22Rv1 (cell line): ENCODE measurements around the gene PARD3.

Experiments
- H3K27ac ChIP-seq: fragments of 450-650 bp; 2 replicates; pipeline ENCODE4 v1.5.1; 2017
- ZFX ChIP-seq: fragments of 450-650 bp; IDR thresholded peaks from 2 replicates; pipeline ENCODE4 v1.6.1; 2017; ENCODE audit warnings: antibody characterized with exemption, borderline replicate concordance
- TF ChIP-seq, protein P1 (sequence below): fragments of 450-650 bp; IDR thresholded peaks from 2 replicates; pipeline ENCODE4 v1.5.1; 2017; ENCODE audit warnings: mild to moderate bottlenecking

The PARD3 gene

DNA sequence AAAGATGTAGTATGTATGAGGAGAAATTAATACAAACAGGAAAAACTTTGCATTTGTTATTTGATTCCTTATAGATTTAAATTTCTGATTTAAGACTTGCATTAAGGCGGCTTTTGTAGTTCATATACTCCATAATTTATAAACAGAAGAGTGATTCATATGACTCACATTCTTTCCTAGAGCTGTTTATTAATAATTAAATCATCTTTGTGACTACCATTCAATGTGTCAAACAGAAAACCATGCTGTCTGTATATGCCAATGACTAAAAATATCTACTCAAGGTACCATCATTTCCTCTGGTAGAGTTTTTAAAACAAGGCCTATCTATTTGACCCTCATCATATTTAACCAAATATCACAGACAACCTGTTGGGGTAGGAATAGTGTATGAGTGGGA lies 501.7 kb downstream of the PARD3 start:
- H3K27ac ChIP-seq = no peak overlapping the region
- TF ChIP-seq ZFX = no peak
- TF ChIP-seq, protein P1, sequence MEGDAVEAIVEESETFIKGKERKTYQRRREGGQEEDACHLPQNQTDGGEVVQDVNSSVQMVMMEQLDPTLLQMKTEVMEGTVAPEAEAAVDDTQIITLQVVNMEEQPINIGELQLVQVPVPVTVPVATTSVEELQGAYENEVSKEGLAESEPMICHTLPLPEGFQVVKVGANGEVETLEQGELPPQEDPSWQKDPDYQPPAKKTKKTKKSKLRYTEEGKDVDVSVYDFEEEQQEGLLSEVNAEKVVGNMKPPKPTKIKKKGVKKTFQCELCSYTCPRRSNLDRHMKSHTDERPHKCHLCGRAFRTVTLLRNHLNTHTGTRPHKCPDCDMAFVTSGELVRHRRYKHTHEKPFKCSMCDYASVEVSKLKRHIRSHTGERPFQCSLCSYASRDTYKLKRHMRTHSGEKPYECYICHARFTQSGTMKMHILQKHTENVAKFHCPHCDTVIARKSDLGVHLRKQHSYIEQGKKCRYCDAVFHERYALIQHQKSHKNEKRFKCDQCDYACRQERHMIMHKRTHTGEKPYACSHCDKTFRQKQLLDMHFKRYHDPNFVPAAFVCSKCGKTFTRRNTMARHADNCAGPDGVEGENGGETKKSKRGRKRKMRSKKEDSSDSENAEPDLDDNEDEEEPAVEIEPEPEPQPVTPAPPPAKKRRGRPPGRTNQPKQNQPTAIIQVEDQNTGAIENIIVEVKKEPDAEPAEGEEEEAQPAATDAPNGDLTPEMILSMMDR = no peak

DNA sequence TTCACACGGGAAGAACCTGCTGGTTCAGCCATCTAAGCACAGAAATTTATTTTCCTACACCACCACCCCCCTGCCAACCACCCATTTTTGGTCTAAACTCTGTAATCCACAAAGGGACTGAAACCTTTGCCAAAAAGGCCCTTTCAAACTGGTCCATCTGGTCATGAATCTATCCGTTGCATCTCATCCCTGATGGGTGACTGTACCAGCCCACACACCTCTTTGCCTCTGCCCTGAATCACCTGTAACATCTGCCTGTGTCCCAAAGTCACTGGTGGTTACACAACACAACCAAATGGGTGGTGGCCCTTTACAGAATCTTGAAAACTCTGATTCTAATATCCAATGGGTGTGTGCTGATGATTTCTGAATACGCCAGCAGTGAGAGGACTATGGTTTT lies 503.4 kb downstream of the PARD3 start:
- no peak overlapping the region for H3K27ac ChIP-seq
- TF ChIP-seq, protein P1 = no peak
- TF ChIP-seq ZFX = no peak

DNA sequence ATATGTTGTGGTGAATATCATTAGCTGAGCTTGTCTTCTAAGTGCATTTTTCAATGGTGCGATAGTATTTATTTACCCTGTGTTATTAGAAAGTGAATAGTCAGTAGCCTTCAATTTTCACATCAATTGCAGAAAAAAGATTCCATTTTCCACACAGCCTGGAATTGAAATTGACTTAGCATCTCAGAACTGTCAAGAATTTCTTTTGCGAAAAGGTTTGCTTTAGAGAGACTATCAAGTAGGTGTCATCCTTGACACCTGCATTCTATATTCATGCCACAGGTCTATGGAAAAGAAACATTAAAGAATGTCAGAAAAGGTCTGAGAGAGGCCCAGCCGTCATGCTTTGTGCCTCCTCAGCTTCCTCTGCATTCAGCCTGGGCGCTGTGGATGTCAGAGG lies 504.9 kb downstream of the PARD3 start:
- TF ChIP-seq ZFX = no peak
- TF ChIP-seq, protein P1 = no peak
- H3K27ac ChIP-seq = no peak overlapping the region

DNA sequence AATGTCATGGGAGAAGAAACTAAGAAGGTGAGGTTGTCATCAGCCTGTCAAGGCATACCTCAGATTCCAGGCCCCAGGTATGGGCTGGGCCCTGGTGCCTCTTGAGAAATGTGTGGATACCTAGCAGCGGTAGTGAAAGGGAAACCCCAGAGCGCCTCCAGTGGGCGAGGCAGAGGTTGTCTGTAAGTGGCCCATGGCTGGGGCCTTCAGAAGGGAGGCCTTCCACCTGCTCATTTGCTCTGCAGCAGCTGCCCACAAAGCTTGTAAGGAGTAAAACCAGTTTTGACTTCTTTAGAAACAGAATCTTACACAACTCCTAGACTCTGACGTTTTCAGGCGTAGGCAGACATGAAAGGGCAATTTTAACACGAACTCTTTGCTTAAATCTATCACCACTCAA lies 509.9 kb downstream of the PARD3 start:
- no peak overlapping the region for H3K27ac ChIP-seq
- no peak for TF ChIP-seq ZFX
- TF ChIP-seq, protein P1 = peak; percentile 13; the same call in 1 of the 2 replicates

DNA sequence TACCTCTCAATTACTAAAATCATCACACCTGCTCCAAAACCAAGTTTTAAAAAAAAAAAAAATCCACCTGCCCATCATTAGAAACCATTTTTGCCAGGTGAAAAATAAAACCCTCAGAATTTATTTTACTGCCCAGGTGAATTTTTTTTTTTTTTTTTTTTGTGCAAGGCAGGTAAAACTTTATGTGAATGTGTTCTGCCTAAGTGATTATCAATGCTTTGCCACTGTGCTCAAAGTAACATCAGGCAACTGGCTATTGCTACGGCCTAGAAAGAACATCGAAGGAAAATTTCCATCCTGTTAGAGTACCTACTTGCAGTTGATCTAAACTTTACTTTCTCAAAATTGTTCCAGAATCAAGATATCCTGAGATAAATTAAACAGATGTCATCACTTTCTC lies 512.1 kb downstream of the PARD3 start:
- H3K27ac ChIP-seq = no peak overlapping the region
- TF ChIP-seq, protein P1 = no peak
- TF ChIP-seq ZFX = no peak

DNA sequence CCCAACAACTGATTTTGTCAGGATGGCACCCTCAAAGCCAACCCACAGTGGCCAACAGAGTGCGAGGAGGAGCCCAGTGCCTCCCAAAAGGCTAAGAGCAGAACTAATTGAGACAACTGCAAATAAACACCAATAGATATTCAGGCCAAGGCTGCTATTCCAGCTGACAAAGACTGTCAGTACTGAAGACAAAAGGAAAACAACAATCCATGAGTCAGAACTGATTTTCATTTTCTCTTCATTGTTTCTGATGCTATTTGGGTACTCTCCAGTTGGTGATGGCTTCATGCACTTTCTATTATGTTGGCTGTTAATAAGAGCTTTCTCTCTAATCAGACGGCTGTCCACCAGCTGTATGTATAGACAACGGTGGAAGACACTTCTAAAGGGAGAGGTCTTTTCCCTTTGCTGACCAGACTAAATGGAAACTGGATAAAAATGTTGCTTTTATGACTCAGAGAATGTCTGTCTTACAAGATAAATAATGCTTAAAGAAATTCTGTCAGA lies 515.9 kb downstream of the PARD3 start:
- no peak overlapping the region for H3K27ac ChIP-seq
- TF ChIP-seq, protein P1 = no peak
- TF ChIP-seq ZFX = no peak

DNA sequence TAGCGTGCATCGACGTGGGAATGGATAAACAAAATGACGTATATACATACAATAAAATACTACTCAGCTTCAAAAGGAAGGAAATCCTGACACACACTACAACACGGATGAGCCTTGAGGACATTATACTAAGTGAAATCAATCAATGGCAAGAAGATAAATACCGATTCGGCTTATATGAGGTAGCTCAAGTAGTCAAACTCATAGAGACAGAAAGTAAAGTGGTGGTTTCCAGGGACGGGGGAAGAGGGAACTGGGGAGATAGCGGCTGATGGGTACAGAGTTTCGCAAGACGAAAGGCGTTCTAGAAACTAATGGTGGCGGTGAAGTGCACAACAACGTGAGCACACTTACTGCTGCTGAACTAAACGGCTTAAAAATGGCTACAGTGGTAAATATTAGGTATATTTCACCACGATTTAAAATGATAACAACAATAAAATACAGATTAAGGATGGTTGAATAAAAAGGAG lies 516.7 kb downstream of the PARD3 start:
- no peak for TF ChIP-seq ZFX
- TF ChIP-seq, protein P1 = no peak
- no peak overlapping the region for H3K27ac ChIP-seq
